GM12878 (cell line): ENCODE results near the gene CFLAR. TPM values are rescaled to one million over a fixed set of nuclear protein-coding genes. Genes with fewer than 3 reads are reported as not detected.

Experiments
- ATF7 ChIP-seq: fragments of 450-650 bp; IDR thresholded peaks from 2 replicates; pipeline ENCODE4 v1.6.1; 2016; ENCODE audit warnings: low read depth, mild to moderate bottlenecking
- CBFB ChIP-seq: IDR thresholded peaks from 2 replicates; pipeline ENCODE4 v1.6.1; 2016; ENCODE audit warnings: antibody characterized with exemption, low read depth
- CREM ChIP-seq: IDR thresholded peaks from 2 replicates; pipeline ENCODE4 v1.6.1; 2014; ENCODE audit warnings: antibody characterized with exemption, low read depth
- HCFC1 ChIP-seq: fragments of 150-350 bp; IDR thresholded peaks from 2 replicates; pipeline ENCODE4 v1.6.1; 2014; ENCODE audit warnings: low read length
- IRF4 ChIP-seq: IDR thresholded peaks from 2 replicates; pipeline ENCODE4 v1.6.1; 2011; ENCODE audit warnings: low read depth, low read length
- LARP7 ChIP-seq: fragments of 450-650 bp; IDR thresholded peaks from 2 replicates; pipeline ENCODE4 v1.6.1; 2017; ENCODE audit warnings: mild to moderate bottlenecking
- MTA2 ChIP-seq: fragments of 450-650 bp; IDR thresholded peaks from 2 replicates; pipeline ENCODE4 v1.6.1; 2016; ENCODE audit warnings: low read depth, mild to moderate bottlenecking, moderate library complexity
- MXI1 ChIP-seq: fragments of 150-350 bp; IDR thresholded peaks from 2 replicates; pipeline ENCODE4 v1.6.1; 2011; ENCODE audit warnings: low read depth, mild to moderate bottlenecking, inconsistent platforms, low read length, improper control_type of control experiment
- NFIC ChIP-seq: IDR thresholded peaks from 2 replicates; pipeline ENCODE4 v1.6.1; 2012; ENCODE audit warnings: low read depth, mild to moderate bottlenecking, inconsistent platforms, low read length, moderate library complexity
- NFYB ChIP-seq: IDR thresholded peaks from 2 replicates; pipeline ENCODE4 v1.6.1; 2011; ENCODE audit warnings: low read depth, mild to moderate bottlenecking, low read length, improper control_type of control experiment, moderate library complexity; ENCODE audit not compliant: insufficient read depth
- NR2C1 ChIP-seq: fragments of 450-650 bp; IDR thresholded peaks from 2 replicates; pipeline ENCODE4 v1.6.1; 2017; ENCODE audit warnings: antibody characterized with exemption, mild to moderate bottlenecking, moderate library complexity
- NR2C2 ChIP-seq: IDR thresholded peaks from 2 replicates; pipeline ENCODE4 v1.6.1; 2011; ENCODE audit warnings: borderline replicate concordance, low read depth; ENCODE audit not compliant: control insufficient read depth, insufficient read length
- NR2F1 ChIP-seq: fragments of 450-650 bp; conservative IDR thresholded peaks from 2 replicates; pipeline ENCODE4 v1.6.1; 2017; ENCODE audit warnings: mild to moderate bottlenecking
- PML ChIP-seq: IDR thresholded peaks from 2 replicates; pipeline ENCODE4 v1.6.1; 2012; ENCODE audit warnings: low read length, inconsistent platforms
- POLR2AphosphoS5 ChIP-seq: IDR thresholded peaks from 2 replicates; pipeline ENCODE4 v1.6.1; 2011; ENCODE audit warnings: mild to moderate bottlenecking, low read length, inconsistent platforms
- RB1 ChIP-seq: fragments of 450-650 bp; formaldehyde crosslinking; IDR thresholded peaks from 2 replicates; pipeline ENCODE4 v1.6.1; 2017; ENCODE audit warnings: mild to moderate bottlenecking, borderline replicate concordance
- RFX5 ChIP-seq: IDR thresholded peaks from 2 replicates; pipeline ENCODE4 v1.6.1; 2011; ENCODE audit warnings: low read depth, low read length, improper control_type of control experiment
- SMARCA5 ChIP-seq: fragments of 450-650 bp; IDR thresholded peaks from 2 replicates; pipeline ENCODE4 v1.6.1; 2017; ENCODE audit warnings: mild to moderate bottlenecking
- TARDBP ChIP-seq: IDR thresholded peaks from 2 replicates; pipeline ENCODE4 v1.6.1; 2016; ENCODE audit warnings: borderline replicate concordance
- TCF12 ChIP-seq: IDR thresholded peaks from 2 replicates; pipeline ENCODE4 v1.6.1; 2011; ENCODE audit warnings: low read depth, mild to moderate bottlenecking, low read length
- ZBED1 ChIP-seq: IDR thresholded peaks from 2 replicates; pipeline ENCODE4 v1.6.1; 2016; ENCODE audit warnings: borderline replicate concordance
- ZNF274 ChIP-seq: IDR thresholded peaks from one replicate; pipeline ENCODE4 v1.8.0; 2011; ENCODE audit not compliant: insufficient read length, insufficient read depth
- ZZZ3 ChIP-seq: IDR thresholded peaks from 2 replicates; pipeline ENCODE4 v1.6.1; 2011; ENCODE audit warnings: low read depth; ENCODE audit not compliant: control insufficient read depth, insufficient read length
- polyA plus RNA-seq, 11 experiments: library from polyadenylated mRNA; depleted of rRNA in 4 of 11; unstranded in 6 of 11; stranded (reverse) in 5 of 11; fragments of >200 nt; fragmentation: Nextera tagmentation in 4 of 11; fragmentation: Illumina TruSeq in 1 of 11; extraction: Ambion mirVana in 4 of 11; extraction: Trizol in 1 of 11; gene quantifications; 1 replicate in 1 of 11; 2 replicates in 10 of 11; pipeline versions ENCODE4 v1.2.1 to v1.2.3, GENCODE V29; 2011 to 2016; ENCODE audit warnings: inconsistent platforms in 2 of 11, missing spikeins in 2 of 11, low read depth in 1 of 11
- total RNA-seq, 4 experiments: library from RNA; depleted of rRNA in 3 of 4; stranded (reverse); fragments of >200 nt in 3 of 4; fragmentation: Illumina TruSeq in 1 of 4; extraction: Trizol in 1 of 4; gene quantifications; 2 replicates each; pipeline versions ENCODE4 v1.2.1 to v1.2.3, GENCODE V29; 2013 to 2021
- TF ChIP-seq, protein P1 (sequence below): fragments of 150-350 bp; IDR thresholded peaks from 2 replicates; pipeline ENCODE4 v1.6.1; 2014; ENCODE audit warnings: mild to moderate bottlenecking, low read depth, low read length
- TF ChIP-seq, protein P2 (sequence below): fragments of 450-650 bp; IDR thresholded peaks from 2 replicates; pipeline ENCODE4 v1.6.1; 2017; ENCODE audit warnings: mild to moderate bottlenecking, moderate library complexity
- TF ChIP-seq, protein P3 (sequence below), 3 experiments: IDR thresholded peaks in 2 of 3; conservative IDR thresholded peaks in 1 of 3; 2 replicates each; pipeline ENCODE4 v1.5.1; 2011; ENCODE audit warnings: low read depth in 3 of 3, low read length in 3 of 3, mild to moderate bottlenecking in 3 of 3, control low read depth in 2 of 3, moderate library complexity in 2 of 3, inconsistent platforms in 1 of 3, mixed read lengths in 1 of 3; ENCODE audit not compliant: control insufficient read depth in 2 of 3, insufficient read depth in 1 of 3; ENCODE audit errors: extremely low read depth in 1 of 3

CFLAR gene
- total and polyA plus RNA-seq, 10 of the 15 experiments (the other 5 are each of a cell fraction or from before 2014, with no cell fraction given) = 80.6 to 181 (median 101) TPM

DNA sequence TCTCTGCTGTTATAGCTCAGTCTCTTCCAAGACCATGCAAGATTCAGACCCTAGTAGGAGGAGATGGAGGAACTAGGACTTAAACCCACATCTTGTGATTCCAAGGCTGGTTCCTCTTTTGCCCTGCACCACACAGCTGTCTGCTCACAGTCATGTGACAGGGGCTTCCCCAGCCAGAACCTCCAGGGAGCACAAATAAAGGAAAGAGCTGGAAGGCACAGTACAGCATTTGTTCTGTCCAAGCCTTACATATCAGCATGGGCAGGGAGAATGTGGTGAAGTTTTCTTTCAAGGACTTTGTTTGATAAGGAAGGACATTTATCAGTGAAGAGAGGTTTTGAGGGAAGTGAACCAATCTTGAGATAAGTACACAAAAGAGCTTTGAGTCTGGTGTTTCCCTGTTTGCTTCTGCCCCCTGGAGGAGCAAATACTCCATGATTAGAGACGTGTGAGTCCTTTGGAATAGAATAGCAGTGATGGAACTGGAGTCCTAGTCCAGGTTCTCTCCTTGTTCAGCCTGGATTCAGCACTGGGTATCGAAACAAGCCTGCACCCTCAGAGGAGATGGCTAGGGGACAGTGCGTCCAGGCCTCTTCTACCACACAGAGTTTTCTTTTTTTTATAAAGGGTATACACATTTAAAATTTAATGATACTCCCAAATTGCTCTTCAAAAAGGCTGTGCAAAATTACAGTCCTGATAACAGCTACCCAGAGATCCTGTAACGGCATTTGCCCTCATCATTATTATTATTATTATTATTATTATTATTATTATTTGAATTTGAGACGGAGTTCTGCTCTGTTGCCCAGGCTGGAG is 42.4 kb downstream of the CFLAR start (continued):
- TF ChIP-seq CBFB (0 out of 2 replicates have a peak, but pooled peaks have one; percentile 23), MTA2 (peak; percentile 62), MXI1 (peak; percentile 70; the same call in 1 of the 2 replicates), RFX5 (no peak), NFYB (no peak), NR2C1 (no peak), PML (0 out of 2 replicates have a peak, but pooled peaks have one; percentile 62), TARDBP (no peak), ATF7 (peak; percentile 57), TCF12 (peak; percentile 83), POLR2AphosphoS5 (peak; percentile 72), NR2C2 (no peak), NFIC (peak; percentile 71), ZZZ3 (no peak), NR2F1 (peak; percentile 30; the same call in 1 of the 2 replicates), IRF4 (peak; percentile 33), ZNF274 (no peak), SMARCA5 (peak; percentile 32; the same call in 1 of the 2 replicates), LARP7 (no peak), CREM (peak; percentile 50; the same call in 1 of the 2 replicates), ZBED1 (no peak), RB1 (no peak; the same call in 1 of the 2 replicates), HCFC1 (no peak)
- TF ChIP-seq, protein P1, sequence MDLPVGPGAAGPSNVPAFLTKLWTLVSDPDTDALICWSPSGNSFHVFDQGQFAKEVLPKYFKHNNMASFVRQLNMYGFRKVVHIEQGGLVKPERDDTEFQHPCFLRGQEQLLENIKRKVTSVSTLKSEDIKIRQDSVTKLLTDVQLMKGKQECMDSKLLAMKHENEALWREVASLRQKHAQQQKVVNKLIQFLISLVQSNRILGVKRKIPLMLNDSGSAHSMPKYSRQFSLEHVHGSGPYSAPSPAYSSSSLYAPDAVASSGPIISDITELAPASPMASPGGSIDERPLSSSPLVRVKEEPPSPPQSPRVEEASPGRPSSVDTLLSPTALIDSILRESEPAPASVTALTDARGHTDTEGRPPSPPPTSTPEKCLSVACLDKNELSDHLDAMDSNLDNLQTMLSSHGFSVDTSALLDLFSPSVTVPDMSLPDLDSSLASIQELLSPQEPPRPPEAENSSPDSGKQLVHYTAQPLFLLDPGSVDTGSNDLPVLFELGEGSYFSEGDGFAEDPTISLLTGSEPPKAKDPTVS = no peak
- TF ChIP-seq, protein P2, sequence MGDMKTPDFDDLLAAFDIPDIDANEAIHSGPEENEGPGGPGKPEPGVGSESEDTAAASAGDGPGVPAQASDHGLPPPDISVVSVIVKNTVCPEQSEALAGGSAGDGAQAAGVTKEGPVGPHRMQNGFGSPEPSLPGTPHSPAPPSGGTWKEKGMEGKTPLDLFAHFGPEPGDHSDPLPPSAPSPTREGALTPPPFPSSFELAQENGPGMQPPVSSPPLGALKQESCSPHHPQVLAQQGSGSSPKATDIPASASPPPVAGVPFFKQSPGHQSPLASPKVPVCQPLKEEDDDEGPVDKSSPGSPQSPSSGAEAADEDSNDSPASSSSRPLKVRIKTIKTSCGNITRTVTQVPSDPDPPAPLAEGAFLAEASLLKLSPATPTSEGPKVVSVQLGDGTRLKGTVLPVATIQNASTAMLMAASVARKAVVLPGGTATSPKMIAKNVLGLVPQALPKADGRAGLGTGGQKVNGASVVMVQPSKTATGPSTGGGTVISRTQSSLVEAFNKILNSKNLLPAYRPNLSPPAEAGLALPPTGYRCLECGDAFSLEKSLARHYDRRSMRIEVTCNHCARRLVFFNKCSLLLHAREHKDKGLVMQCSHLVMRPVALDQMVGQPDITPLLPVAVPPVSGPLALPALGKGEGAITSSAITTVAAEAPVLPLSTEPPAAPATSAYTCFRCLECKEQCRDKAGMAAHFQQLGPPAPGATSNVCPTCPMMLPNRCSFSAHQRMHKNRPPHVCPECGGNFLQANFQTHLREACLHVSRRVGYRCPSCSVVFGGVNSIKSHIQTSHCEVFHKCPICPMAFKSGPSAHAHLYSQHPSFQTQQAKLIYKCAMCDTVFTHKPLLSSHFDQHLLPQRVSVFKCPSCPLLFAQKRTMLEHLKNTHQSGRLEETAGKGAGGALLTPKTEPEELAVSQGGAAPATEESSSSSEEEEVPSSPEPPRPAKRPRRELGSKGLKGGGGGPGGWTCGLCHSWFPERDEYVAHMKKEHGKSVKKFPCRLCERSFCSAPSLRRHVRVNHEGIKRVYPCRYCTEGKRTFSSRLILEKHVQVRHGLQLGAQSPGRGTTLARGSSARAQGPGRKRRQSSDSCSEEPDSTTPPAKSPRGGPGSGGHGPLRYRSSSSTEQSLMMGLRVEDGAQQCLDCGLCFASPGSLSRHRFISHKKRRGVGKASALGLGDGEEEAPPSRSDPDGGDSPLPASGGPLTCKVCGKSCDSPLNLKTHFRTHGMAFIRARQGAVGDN = peak; percentile 71; the same call in 1 of the 2 replicates
- TF ChIP-seq, protein P3, sequence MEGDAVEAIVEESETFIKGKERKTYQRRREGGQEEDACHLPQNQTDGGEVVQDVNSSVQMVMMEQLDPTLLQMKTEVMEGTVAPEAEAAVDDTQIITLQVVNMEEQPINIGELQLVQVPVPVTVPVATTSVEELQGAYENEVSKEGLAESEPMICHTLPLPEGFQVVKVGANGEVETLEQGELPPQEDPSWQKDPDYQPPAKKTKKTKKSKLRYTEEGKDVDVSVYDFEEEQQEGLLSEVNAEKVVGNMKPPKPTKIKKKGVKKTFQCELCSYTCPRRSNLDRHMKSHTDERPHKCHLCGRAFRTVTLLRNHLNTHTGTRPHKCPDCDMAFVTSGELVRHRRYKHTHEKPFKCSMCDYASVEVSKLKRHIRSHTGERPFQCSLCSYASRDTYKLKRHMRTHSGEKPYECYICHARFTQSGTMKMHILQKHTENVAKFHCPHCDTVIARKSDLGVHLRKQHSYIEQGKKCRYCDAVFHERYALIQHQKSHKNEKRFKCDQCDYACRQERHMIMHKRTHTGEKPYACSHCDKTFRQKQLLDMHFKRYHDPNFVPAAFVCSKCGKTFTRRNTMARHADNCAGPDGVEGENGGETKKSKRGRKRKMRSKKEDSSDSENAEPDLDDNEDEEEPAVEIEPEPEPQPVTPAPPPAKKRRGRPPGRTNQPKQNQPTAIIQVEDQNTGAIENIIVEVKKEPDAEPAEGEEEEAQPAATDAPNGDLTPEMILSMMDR (IDR thresholded peaks at IDR 0.05 in 2 of 3, conservative IDR thresholded peaks at IDR 0.05 in 1 of 3; ENCODE audit: control insufficient read depth in 2 of 3, extremely low read depth in 1 of 3, insufficient read depth in 1 of 3, low read depth in 3 of 3, low read length in 3 of 3) = peak; percentile 62 to 76 (median 66)
